ENCODE measurements around the gene UBE2H. TPM values are rescaled to one million over a fixed set of nuclear protein-coding genes. Genes with fewer than 3 reads are reported as not detected.

The UBE2H gene
- total RNA-seq, 1 donor from 2014 or later, result 27.1 TPM

- DNase-seq (ENCODE audit: low spot score), result no peak
- Mint-ChIP-seq H3K9me3 (no peaks in the 10 kb centered on the region), H3K27me3 (ENCODE audit: insufficient read depth) (no peaks in the 10 kb centered on the region), H3K36me3 (ENCODE audit: low read depth) (peaks cover 8% of the 10 kb centered on the region), H3K27ac (no peak overlapping the region), H3K4me1 (ENCODE audit: low read depth) (peaks cover 17% of the 10 kb centered on the region), H3K4me3 (no peak overlapping the region)
- intact Hi-C loops (cut with micrococcal nuclease), result no loop called here
Observed at GRCh38 chr7:129914536-129915272, 38.1 kb downstream of the UBE2H start.

DNA sequence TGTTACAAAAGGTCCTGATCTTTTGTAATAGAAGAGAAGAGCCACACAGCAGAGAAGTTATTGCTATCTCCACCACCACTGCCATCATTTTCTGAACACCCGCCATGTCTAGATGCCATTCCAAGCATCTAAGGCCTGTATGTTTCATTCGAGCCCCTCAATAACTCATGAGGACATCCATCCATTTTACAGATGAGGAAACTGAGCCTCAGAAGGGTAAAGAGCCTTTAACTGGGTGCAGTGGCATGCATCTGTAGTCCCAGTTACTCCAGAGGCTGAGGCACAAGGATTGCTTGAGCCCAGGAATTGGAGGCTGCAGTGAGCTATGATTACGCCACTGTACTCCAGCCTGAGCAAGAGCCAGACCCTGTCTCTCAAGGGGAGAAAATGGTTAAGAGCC lies 39.3 kb downstream of the UBE2H start:
- Mint-ChIP-seq H3K36me3 (ENCODE audit: low read depth) (peaks cover 9% of the 10 kb centered on the region), H3K4me1 (ENCODE audit: low read depth) (peaks cover 12% of the 10 kb centered on the region), H3K27ac (no peak overlapping the region), H3K27me3 (ENCODE audit: insufficient read depth) (no peaks in the 10 kb centered on the region), H3K4me3 (no peak overlapping the region), H3K9me3 (no peaks in the 10 kb centered on the region)
- intact Hi-C loops (cut with micrococcal nuclease), result no loop called here
- DNase-seq (ENCODE audit: low spot score), result no peak

DNA sequence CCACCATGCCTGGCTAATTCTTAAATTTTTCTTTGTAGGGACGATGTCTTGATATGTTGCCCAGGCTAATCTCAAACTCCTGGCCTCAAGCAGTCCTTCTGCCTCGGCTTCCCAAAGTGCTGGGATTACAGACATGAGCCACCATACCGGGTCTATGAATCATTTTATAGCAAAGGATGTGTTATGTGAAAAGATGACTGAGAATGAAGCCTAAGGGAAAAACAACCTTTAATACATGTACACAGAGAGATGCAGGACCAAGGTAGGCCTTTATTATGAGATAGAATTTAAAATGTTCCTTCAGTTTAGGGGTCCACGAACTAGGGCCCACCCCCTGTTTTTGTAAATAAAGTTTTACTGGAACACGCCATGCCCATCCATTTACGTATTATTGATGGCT lies 41.0 kb downstream of the UBE2H start:
- intact Hi-C loops (cut with micrococcal nuclease), result no loop called here
- DNase-seq (ENCODE audit: low spot score), result no peak
- Mint-ChIP-seq H3K4me3 (no peak overlapping the region), H3K27ac (no peak overlapping the region), H3K4me1 (ENCODE audit: low read depth) (peaks cover 25% of the 10 kb centered on the region), H3K9me3 (peaks cover 5% of the 10 kb centered on the region), H3K36me3 (ENCODE audit: low read depth) (peaks cover 21% of the 10 kb centered on the region), H3K27me3 (ENCODE audit: insufficient read depth) (no peaks in the 10 kb centered on the region)

DNA sequence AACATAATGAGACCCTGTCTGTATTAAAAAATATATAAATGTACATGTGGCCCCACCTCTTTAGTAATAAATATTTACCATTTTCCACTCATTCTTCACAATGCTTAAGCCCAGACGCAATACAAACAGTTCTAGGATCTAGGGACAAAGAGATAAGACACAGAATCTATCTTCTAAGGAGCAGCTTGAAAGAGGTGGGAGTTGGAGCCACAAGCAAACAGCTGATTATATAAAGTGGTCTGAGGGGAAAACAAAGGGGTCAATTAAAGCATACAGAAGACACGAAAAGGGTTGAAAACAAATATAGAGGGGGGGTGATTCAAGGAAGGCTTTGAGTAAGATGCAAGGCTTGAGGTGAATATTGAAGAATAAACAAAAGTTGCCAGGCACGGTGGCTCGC lies 43.1 kb downstream of the UBE2H start:
- Mint-ChIP-seq H3K4me1 (ENCODE audit: low read depth) (peaks cover 31% of the 10 kb centered on the region), H3K9me3 (peaks cover 16% of the 10 kb centered on the region), H3K36me3 (ENCODE audit: low read depth) (peaks cover 33% of the 10 kb centered on the region), H3K4me3 (no peak overlapping the region), H3K27me3 (ENCODE audit: insufficient read depth) (no peaks in the 10 kb centered on the region), H3K27ac (no peak overlapping the region)
- intact Hi-C loops (cut with micrococcal nuclease), result no loop called here
- DNase-seq (ENCODE audit: low spot score), result no peak

- no peaks in the 10 kb centered on the region for H3K27me3 Mint-ChIP-seq (ENCODE audit: insufficient read depth)
- H3K27ac Mint-ChIP-seq, result no peak overlapping the region
- intact Hi-C loops (cut with micrococcal nuclease), result no loop called here
- H3K9me3 Mint-ChIP-seq, result peaks cover 16% of the 10 kb centered on the region
- peaks cover 38% of the 10 kb centered on the region for H3K4me1 Mint-ChIP-seq (ENCODE audit: low read depth)
- no peak for DNase-seq (ENCODE audit: low spot score)
- no peak overlapping the region for H3K4me3 Mint-ChIP-seq
- H3K36me3 Mint-ChIP-seq (ENCODE audit: low read depth), result peaks cover 36% of the 10 kb centered on the region
Observed at GRCh38 chr7:129908181-129908580, 44.6 kb downstream of the UBE2H start.

- Mint-ChIP-seq H3K36me3 (ENCODE audit: low read depth) (peaks cover 36% of the 10 kb centered on the region), H3K4me1 (ENCODE audit: low read depth) (peaks cover 38% of the 10 kb centered on the region), H3K4me3 (no peak overlapping the region), H3K27me3 (ENCODE audit: insufficient read depth) (no peaks in the 10 kb centered on the region), H3K9me3 (peaks cover 16% of the 10 kb centered on the region), H3K27ac (no peak overlapping the region)
- DNase-seq (ENCODE audit: low spot score), result no peak
- intact Hi-C loops (cut with micrococcal nuclease), result loop anchor here (2.0 kb wide), 1 partner anchor 42 kb away; no protein-coding TSS in a partner anchor
Observed at GRCh38 chr7:129907122-129907736, 45.5 kb downstream of the UBE2H start.

DNA sequence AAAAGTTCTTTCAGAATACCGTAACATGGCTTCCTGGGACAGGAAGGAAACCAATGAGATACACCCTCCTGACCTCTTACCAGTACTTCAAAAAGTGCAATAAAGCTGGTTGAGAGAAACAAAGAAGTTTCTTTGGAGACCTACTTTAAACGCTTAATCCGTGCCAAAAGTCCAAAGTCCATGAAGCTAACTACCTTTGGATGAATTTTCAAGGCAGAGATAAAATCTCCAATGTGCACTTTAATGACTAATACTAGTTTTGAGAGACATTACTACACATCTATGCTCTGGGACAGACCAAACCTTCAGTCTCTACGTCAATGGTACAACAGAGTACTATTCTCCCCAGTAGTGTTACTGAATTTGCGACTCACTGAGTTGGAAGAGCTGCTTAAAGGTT lies 46.1 kb downstream of the UBE2H start:
- intact Hi-C loops (cut with micrococcal nuclease), result loop anchor here (2.0 kb wide), 1 partner anchor 42 kb away; no protein-coding TSS in a partner anchor
- DNase-seq (ENCODE audit: low spot score), result no peak
- peaks cover 16% of the 10 kb centered on the region for H3K9me3 Mint-ChIP-seq
- H3K27me3 Mint-ChIP-seq (ENCODE audit: insufficient read depth), result no peaks in the 10 kb centered on the region
- peaks cover 38% of the 10 kb centered on the region for H3K4me1 Mint-ChIP-seq (ENCODE audit: low read depth)
- H3K4me3 Mint-ChIP-seq, result no peak overlapping the region
- no peak overlapping the region for H3K27ac Mint-ChIP-seq
- peaks cover 36% of the 10 kb centered on the region for H3K36me3 Mint-ChIP-seq (ENCODE audit: low read depth)

GRCh38 chr7:129903935-129904334 lies 48.8 kb downstream of the UBE2H start:
- no peak overlapping the region for H3K27ac Mint-ChIP-seq
- peaks cover 38% of the 10 kb centered on the region for H3K4me1 Mint-ChIP-seq (ENCODE audit: low read depth)
- H3K27me3 Mint-ChIP-seq (ENCODE audit: insufficient read depth), result no peaks in the 10 kb centered on the region
- H3K4me3 Mint-ChIP-seq, result no peak overlapping the region
- peaks cover 16% of the 10 kb centered on the region for H3K9me3 Mint-ChIP-seq
- H3K36me3 Mint-ChIP-seq (ENCODE audit: low read depth), result peaks cover 33% of the 10 kb centered on the region
- intact Hi-C loops (cut with micrococcal nuclease), result no loop called here
- no peak for DNase-seq (ENCODE audit: low spot score)

DNA sequence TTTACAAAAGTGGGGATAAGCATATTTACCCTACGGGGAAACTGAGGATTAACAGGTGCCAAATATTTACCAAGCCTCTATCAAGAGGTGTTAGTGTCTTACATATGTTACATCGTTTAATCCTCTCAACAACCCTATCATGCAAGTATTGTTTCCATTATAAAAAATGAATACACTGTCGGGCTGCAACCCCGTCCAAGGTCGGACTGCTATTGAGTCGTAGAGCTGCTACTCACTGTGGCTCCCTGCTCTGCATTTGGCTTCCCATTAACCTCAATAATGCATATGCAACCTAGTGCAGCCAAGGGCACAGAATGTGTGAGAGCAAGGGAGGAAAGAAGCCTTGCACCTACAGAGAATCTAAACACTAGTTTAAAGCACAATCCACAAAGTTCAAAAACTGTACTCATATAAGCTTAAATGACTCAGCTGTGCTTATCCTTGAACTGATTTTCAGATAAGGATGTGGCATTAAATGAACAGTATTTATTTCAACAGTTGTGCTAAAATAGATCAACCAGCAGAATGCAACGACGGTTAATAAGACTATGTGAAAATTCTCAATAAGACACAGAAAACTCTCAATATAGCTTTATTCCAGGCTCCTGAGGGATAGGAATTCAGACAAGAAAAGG lies 49.9 kb downstream of the UBE2H start:
- H3K4me1 Mint-ChIP-seq (ENCODE audit: low read depth), result peaks cover 36% of the 10 kb centered on the region
- peaks cover 16% of the 10 kb centered on the region for H3K9me3 Mint-ChIP-seq
- H3K27me3 Mint-ChIP-seq (ENCODE audit: insufficient read depth), result peaks cover 2% of the 10 kb centered on the region
- no peak overlapping the region for H3K27ac Mint-ChIP-seq
- H3K4me3 Mint-ChIP-seq, result no peak overlapping the region
- no peak for DNase-seq (ENCODE audit: low spot score)
- peaks cover 31% of the 10 kb centered on the region for H3K36me3 Mint-ChIP-seq (ENCODE audit: low read depth)
- intact Hi-C loops (cut with micrococcal nuclease), result no loop called here

- peaks cover 2% of the 10 kb centered on the region for H3K27me3 Mint-ChIP-seq (ENCODE audit: insufficient read depth)
- intact Hi-C loops (cut with micrococcal nuclease), result no loop called here
- DNase-seq (ENCODE audit: low spot score), result no peak
- H3K4me1 Mint-ChIP-seq (ENCODE audit: low read depth), result no peaks in the 10 kb centered on the region
- H3K9me3 Mint-ChIP-seq, result no peaks in the 10 kb centered on the region
- no peak overlapping the region for H3K27ac Mint-ChIP-seq
- peaks cover 8% of the 10 kb centered on the region for H3K36me3 Mint-ChIP-seq (ENCODE audit: low read depth)
- no peak overlapping the region for H3K4me3 Mint-ChIP-seq
Observed at GRCh38 chr7:129898502-129899160, 54.1 kb downstream of the UBE2H start.

- H3K36me3 Mint-ChIP-seq (ENCODE audit: low read depth), result peaks cover 10% of the 10 kb centered on the region
- intact Hi-C loops (cut with micrococcal nuclease), result no loop called here
- H3K27me3 Mint-ChIP-seq (ENCODE audit: insufficient read depth), result peaks cover 2% of the 10 kb centered on the region
- no peaks in the 10 kb centered on the region for H3K4me1 Mint-ChIP-seq (ENCODE audit: low read depth)
- H3K9me3 Mint-ChIP-seq, result no peaks in the 10 kb centered on the region
- H3K4me3 Mint-ChIP-seq, result no peak overlapping the region
- DNase-seq (ENCODE audit: low spot score), result no peak
- no peak overlapping the region for H3K27ac Mint-ChIP-seq
Observed at GRCh38 chr7:129898007-129898406, 54.8 kb downstream of the UBE2H start.

DNA sequence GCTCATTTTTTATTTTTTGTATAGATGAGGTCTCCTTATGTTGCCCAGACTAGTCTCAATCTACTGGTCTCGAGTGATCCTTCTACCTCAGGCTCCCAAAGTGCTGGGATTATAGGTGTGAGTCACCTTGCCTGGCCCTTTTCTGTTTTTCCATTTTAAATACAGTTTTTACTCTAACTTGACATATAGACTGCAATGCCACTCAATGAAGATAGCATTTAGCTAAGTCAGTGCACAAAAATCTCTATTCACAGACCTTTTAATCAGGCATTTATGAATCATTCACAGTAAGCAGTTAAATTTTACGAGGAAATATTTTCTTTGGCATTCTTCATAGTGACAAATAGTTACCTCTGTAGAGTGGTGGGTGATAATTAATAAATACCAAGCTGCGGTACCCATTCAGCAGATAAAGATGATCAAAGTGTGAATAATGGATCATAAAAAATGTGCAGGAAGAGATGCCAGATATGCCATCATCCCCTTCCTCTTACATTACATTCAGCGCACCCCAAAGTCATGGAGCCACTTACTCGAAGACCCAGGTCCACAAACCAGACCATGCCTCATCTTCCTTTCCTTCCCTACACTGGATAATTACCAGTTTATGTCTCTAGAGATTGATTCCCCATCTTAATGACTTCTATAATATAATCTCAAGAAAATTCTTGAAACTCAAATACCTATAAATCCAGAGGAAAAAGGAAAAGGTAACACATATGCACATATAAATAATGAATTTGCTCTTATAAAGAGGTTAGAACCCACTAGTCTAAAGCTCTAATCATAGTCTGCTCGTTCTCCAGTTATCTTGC lies 56.0 kb downstream of the UBE2H start:
- intact Hi-C loops (cut with micrococcal nuclease), result no loop called here
- H3K4me1 Mint-ChIP-seq (ENCODE audit: low read depth), result no peaks in the 10 kb centered on the region
- no peak overlapping the region for H3K27ac Mint-ChIP-seq
- H3K4me3 Mint-ChIP-seq, result no peak overlapping the region
- H3K27me3 Mint-ChIP-seq (ENCODE audit: insufficient read depth), result peaks cover 2% of the 10 kb centered on the region
- H3K9me3 Mint-ChIP-seq, result no peaks in the 10 kb centered on the region
- H3K36me3 Mint-ChIP-seq (ENCODE audit: low read depth), result peaks cover 10% of the 10 kb centered on the region
- no peak for DNase-seq (ENCODE audit: low spot score)

Measured in activated T-helper 1 cell treated with anti-CD3 and anti-CD28 coated beads, Interleukin-12 subunit alpha, Interleukin-12 subunit beta, Interleukin-2, Interleukin-4 antibody, amounts not matched to agents 30 ng/mL and 10 ng/mL and 1 ng/mL, durations not matched to agents 14 hours and 24 hours and 36 hours (primary cell).